H1 (cell line): Measurements from ENCODE around the gene HRH3. TPM values are rescaled to one million over a fixed set of nuclear protein-coding genes. Genes with fewer than 3 reads are reported as not detected.

Experiments
- CTCF ChIA-PET: fragments of 300-600 bp; sonication (Branson Sonifier 250); formaldehyde crosslinking; loops from one replicate; lab custom pipeline; 2021; ENCODE audit not compliant: partially characterized antibody; lab: Charles Lee
- POLR2A ChIA-PET: fragments of 300-600 bp; sonication (Branson Sonifier 250); formaldehyde crosslinking; loops from one replicate; lab custom pipeline; 2021; ENCODE audit warnings: inconsistent platforms; ENCODE audit not compliant: partially characterized antibody; lab: Charles Lee
- DNase-seq, 2 experiments: peaks; one replicate each; pipeline versions ENCODE4 v3.0.0 to v3.0.0-alpha.2; 2010 to 2022; ENCODE audit warnings: low spot score in 2 of 2, low read depth in 1 of 2, mixed read lengths in 1 of 2
- FAIRE-seq: peaks from 2 replicates; lab custom pipeline; 2011; peaks lifted over from hg19 to GRCh38; lab: Jason Lieb, UNC
- H2AFZ ChIP-seq: 2 replicates; pipeline ENCODE4 v1.8.1; 2012; ENCODE audit warnings: low read length, inconsistent platforms
- H2AK5ac ChIP-seq: 2 replicates; pipeline ENCODE4 v1.6.1; 2013; ENCODE audit warnings: low read depth, low read length
- H2BK120ac ChIP-seq: replicated peaks from 2 replicates; pipeline ENCODE3; 2013; ENCODE audit warnings: low read depth, low read length, inconsistent platforms
- H2BK12ac ChIP-seq: 2 replicates; pipeline ENCODE4 v1.6.1; 2013; ENCODE audit warnings: low read depth, low read length
- H2BK15ac ChIP-seq: 2 replicates; pipeline ENCODE4 v1.6.1; 2013; ENCODE audit warnings: low read length
- H2BK20ac ChIP-seq: 2 replicates; pipeline ENCODE4 v1.6.1; 2013; ENCODE audit warnings: low read length
- H2BK5ac ChIP-seq: 2 replicates; pipeline ENCODE4 v1.6.1; 2013; ENCODE audit warnings: low read depth, low read length
- H3K14ac ChIP-seq: 2 replicates; pipeline ENCODE4 v1.6.1; 2013; ENCODE audit warnings: inconsistent platforms; ENCODE audit not compliant: insufficient read length
- H3K18ac ChIP-seq: 2 replicates; pipeline ENCODE4 v1.6.1; 2013; ENCODE audit warnings: low read length; ENCODE audit errors: extremely low read depth
- H3K23ac ChIP-seq: 2 replicates; pipeline ENCODE4 v1.6.1; 2013; ENCODE audit warnings: inconsistent platforms; ENCODE audit not compliant: insufficient read length
- H3K23me2 ChIP-seq: 2 replicates; pipeline ENCODE4 v1.6.1; 2013; ENCODE audit warnings: low read depth, low read length
- H3K27ac ChIP-seq: 2 replicates; pipeline ENCODE4 v1.6.1; 2011; ENCODE audit warnings: low read depth, low read length, inconsistent platforms
- H3K27me3 ChIP-seq, 4 experiments: replicated peaks in 1 of 4; 1 replicate in 1 of 4; 2 replicates in 3 of 4; pipeline versions ENCODE4 v1.6.1 to v1.8.1; 2011 to 2013; ENCODE audit warnings: low read length in 3 of 4, mild to moderate bottlenecking in 3 of 4, inconsistent platforms in 2 of 4, mixed read lengths in 2 of 4, moderate library complexity in 1 of 4; ENCODE audit not compliant: control insufficient read depth in 3 of 4, insufficient read depth in 3 of 4; ENCODE audit errors: extremely low read depth in 1 of 4
- H3K36me3 ChIP-seq, 4 experiments: 2 replicates each; pipeline versions ENCODE4 v1.6.1 to v1.8.1; 2011 to 2013; ENCODE audit warnings: mild to moderate bottlenecking in 4 of 4, low read length in 3 of 4, moderate library complexity in 2 of 4, control low read depth in 1 of 4, inconsistent platforms in 1 of 4; ENCODE audit not compliant: insufficient read depth in 4 of 4, control insufficient read depth in 2 of 4
- H3K4ac ChIP-seq: replicated peaks from 2 replicates; pipeline ENCODE3; 2013; ENCODE audit warnings: low read length, low read depth, mixed read lengths, inconsistent platforms; ENCODE audit not compliant: insufficient read length
- H3K4me1 ChIP-seq, 4 experiments: replicated peaks in 1 of 4; 1 replicate in 1 of 4; 2 replicates in 3 of 4; pipeline versions ENCODE4 v1.6.1 to v1.8.1; 2011 to 2013; ENCODE audit warnings: low read length in 3 of 4, inconsistent platforms in 2 of 4, mixed read lengths in 1 of 4; ENCODE audit not compliant: insufficient read depth in 4 of 4, control insufficient read depth in 3 of 4
- H3K4me2 ChIP-seq, 2 experiments: 2 replicates each; pipeline versions ENCODE4 v1.6.1 to v1.8.1; 2011 to 2013; ENCODE audit warnings: low read depth in 2 of 2, low read length in 2 of 2, control low read depth in 1 of 2, inconsistent platforms in 1 of 2, mild to moderate bottlenecking in 1 of 2; ENCODE audit not compliant: insufficient read depth in 1 of 2
- H3K4me3 ChIP-seq, 4 experiments: fragments of 200-600, 300-600 bp in 1 of 4; sonication (generic), shearing (Covaris generic), sonication (Bioruptor Twin) in 1 of 4; 2 replicates each; pipeline versions ENCODE4 v1.5.1 to v1.8.1; 2011 to 2016; ENCODE audit warnings: low read length in 4 of 4, low read depth in 3 of 4, control low read depth in 2 of 4, inconsistent platforms in 2 of 4, mild to moderate bottlenecking in 2 of 4, mixed read lengths in 1 of 4, moderate library complexity in 1 of 4; ENCODE audit not compliant: insufficient read depth in 2 of 4; ENCODE audit errors: extremely low read depth in 1 of 4
- H3K56ac ChIP-seq: replicated peaks from 2 replicates; pipeline ENCODE3; 2013; ENCODE audit warnings: low read depth, mild to moderate bottlenecking, mixed read lengths, low read length, inconsistent platforms; ENCODE audit not compliant: insufficient read length
- H3K79me1 ChIP-seq: 2 replicates; pipeline ENCODE4 v1.6.1; 2013; ENCODE audit warnings: low read depth, low read length, control low read depth
- H3K79me2 ChIP-seq, 2 experiments: 2 replicates each; pipeline versions ENCODE4 v1.6.1 to v1.8.1; 2012 to 2013; ENCODE audit warnings: low read length in 2 of 2, mild to moderate bottlenecking in 2 of 2, inconsistent platforms in 1 of 2; ENCODE audit not compliant: insufficient read depth in 2 of 2, control insufficient read depth in 1 of 2
- H3K9ac ChIP-seq, 4 experiments: replicated peaks in 1 of 4; 1 replicate in 1 of 4; 2 replicates in 3 of 4; pipeline versions ENCODE4 v1.6.1 to v1.8.1; 2011 to 2013; ENCODE audit warnings: low read depth in 3 of 4, low read length in 3 of 4, control low read depth in 2 of 4, mild to moderate bottlenecking in 2 of 4, moderate library complexity in 2 of 4, inconsistent platforms in 1 of 4; ENCODE audit errors: extremely low read depth in 1 of 4
- H3K9me3 ChIP-seq, 2 experiments: 2 replicates each; pipeline versions ENCODE4 v1.6.1 to v1.8.1; 2012 to 2013; ENCODE audit warnings: mild to moderate bottlenecking in 2 of 2, moderate library complexity in 2 of 2, control low read depth in 1 of 2, inconsistent platforms in 1 of 2, low read depth in 1 of 2, low read length in 1 of 2, mixed read lengths in 1 of 2; ENCODE audit not compliant: insufficient read depth in 2 of 2
- H4K20me1 ChIP-seq, 2 experiments: replicated peaks in 1 of 2; 2 replicates each; pipeline versions ENCODE3 to v1.8.1; 2011 to 2013; ENCODE audit warnings: inconsistent platforms in 2 of 2, low read length in 2 of 2, mild to moderate bottlenecking in 1 of 2; ENCODE audit not compliant: insufficient read depth in 2 of 2, control insufficient read depth in 1 of 2
- H4K5ac ChIP-seq: 2 replicates; pipeline ENCODE4 v1.6.1; 2013; ENCODE audit warnings: low read length, low read depth, mixed read lengths, inconsistent platforms; ENCODE audit not compliant: insufficient read length
- H4K8ac ChIP-seq: 2 replicates; pipeline ENCODE4 v1.8.0; 2013; ENCODE audit warnings: mild to moderate bottlenecking, moderate library complexity, low read length, inconsistent platforms; ENCODE audit not compliant: insufficient read depth; ENCODE audit errors: extremely low read depth
- H4K91ac ChIP-seq: replicated peaks from 2 replicates; pipeline ENCODE3; 2013; ENCODE audit warnings: low read length, mixed read lengths, inconsistent platforms; ENCODE audit not compliant: insufficient read length
- EP300 ChIP-seq, 2 experiments: IDR thresholded peaks; 1 replicate in 1 of 2; 2 replicates in 1 of 2; pipeline ENCODE4 v1.6.1; 2011 to 2012; ENCODE audit warnings: low read depth in 2 of 2, low read length in 2 of 2, mild to moderate bottlenecking in 2 of 2, borderline replicate concordance in 1 of 2, inconsistent platforms in 1 of 2, moderate library complexity in 1 of 2
- HDAC2 ChIP-seq, 2 experiments: fragments of 300-600 bp in 1 of 2; sonication (generic) in 1 of 2; IDR thresholded peaks; 2 replicates each; pipeline ENCODE4 v1.6.1; 2011 to 2012; ENCODE audit warnings: low read depth in 2 of 2, low read length in 2 of 2, mild to moderate bottlenecking in 2 of 2, moderate library complexity in 2 of 2, borderline replicate concordance in 1 of 2, inconsistent platforms in 1 of 2
- KDM5A ChIP-seq: fragments of 200-600 bp; IDR thresholded peaks from 2 replicates; pipeline ENCODE4 v1.7.1; 2012; ENCODE audit warnings: mild to moderate bottlenecking, low read length, inconsistent platforms, mixed read lengths
- RAD21 ChIP-seq, 2 experiments: IDR thresholded peaks in 1 of 2; conservative IDR thresholded peaks in 1 of 2; 2 replicates each; pipeline ENCODE4 v1.6.1; 2011; ENCODE audit warnings: low read depth in 2 of 2, low read length in 2 of 2, improper control_type of control experiment in 1 of 2, inconsistent platforms in 1 of 2, mild to moderate bottlenecking in 1 of 2, moderate library complexity in 1 of 2
- SP1 ChIP-seq: IDR thresholded peaks from 2 replicates; pipeline ENCODE4 v1.6.1; 2011; ENCODE audit warnings: low read depth, low read length
- YY1 ChIP-seq: IDR thresholded peaks from 2 replicates; pipeline ENCODE4 v1.6.1; 2011; ENCODE audit warnings: low read depth, mild to moderate bottlenecking, low read length
- WGBS, 2 experiments: shearing (Covaris generic) in 1 of 2; methylation state at CpG; one replicate each; pipeline versions ENCODE4 v1.1.6 to v1.1.7; 2013 to 2015; ENCODE audit warnings: low lambda C conversion rate in 2 of 2, mixed read lengths in 2 of 2, inconsistent platforms in 1 of 2, low coverage in 1 of 2, missing lambda C conversion rate in 1 of 2; ENCODE audit not compliant: insufficient replicate concordance in 2 of 2, insufficient coverage in 1 of 2, insufficient read length in 1 of 2; ENCODE audit errors: extremely low coverage in 1 of 2, missing lambda C conversion rate in 1 of 2; 5-methylcytosine and 5-hydroxymethylcytosine counted together
- polyA plus RNA-seq, 7 experiments: library from polyadenylated mRNA; depleted of rRNA in 3 of 7; stranded (reverse) in 5 of 7; unstranded in 2 of 7; fragments of >200 nt in 5 of 7; fragments of 200-250 nt in 2 of 7; gene quantifications; 1 replicate in 5 of 7; 2 replicates in 1 of 7; 4 replicates in 1 of 7; pipeline versions ENCODE4 v1.2.1 to v1.2.3, GENCODE V29; 2011 to 2013; ENCODE audit warnings: missing spikeins in 2 of 7, mixed read lengths in 2 of 7
- total RNA-seq: library from RNA; stranded (reverse); fragmentation: NEBNext Ultra II Directional; extraction: Animal tissue kit (Norgen Biotek cat#: 25700); gene quantifications from 2 replicates; pipeline ENCODE4 v1.2.1, GENCODE V29; 2021
- TF ChIP-seq, protein P1 (sequence below): IDR thresholded peaks from 2 replicates; pipeline ENCODE4 v1.6.1; 2011; ENCODE audit warnings: low read depth, mild to moderate bottlenecking, low read length; ENCODE audit not compliant: insufficient read depth

Gene HRH3
- total and polyA plus RNA-seq, 2 of the 8 experiments (the other 6 are each of a cell fraction or from before 2014, with no cell fraction given): 2.0 to 4.5 TPM

DNA sequence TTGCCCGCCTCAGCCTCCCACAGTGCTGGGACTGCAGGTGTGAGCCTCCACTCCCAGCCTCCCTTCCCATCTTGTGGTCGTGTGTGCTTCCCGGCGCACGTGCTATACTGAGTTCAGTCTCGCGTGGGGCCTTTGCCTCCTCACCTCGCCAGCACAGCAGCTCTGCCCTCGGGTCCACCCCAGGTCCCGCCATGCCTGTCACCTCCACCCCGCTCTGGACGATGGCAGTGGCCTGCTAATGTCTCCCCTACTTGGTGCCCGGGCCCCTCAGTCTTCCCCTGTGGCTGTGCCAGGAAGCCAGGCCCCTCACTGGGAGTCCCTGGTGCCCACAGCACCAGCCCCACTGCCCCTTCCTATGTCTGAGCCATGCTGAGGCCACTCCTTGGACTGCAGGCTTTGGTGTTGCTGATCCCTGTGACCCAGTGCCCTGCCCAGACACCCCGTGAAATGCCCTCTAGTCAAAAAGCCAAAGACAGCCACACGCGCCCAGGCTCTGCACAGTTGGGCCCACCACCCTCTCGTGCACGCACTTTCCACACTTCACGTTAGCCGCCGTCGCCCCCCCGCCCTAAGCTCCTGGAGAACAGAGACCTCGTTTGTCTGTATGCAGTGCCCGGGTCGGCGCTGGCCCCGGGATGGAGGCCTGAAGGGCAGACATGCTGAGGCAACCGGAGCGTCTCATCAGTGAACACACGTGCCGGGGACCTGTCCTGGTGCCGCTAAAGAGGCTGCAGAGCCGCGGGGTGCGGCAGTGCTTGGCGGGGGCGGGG lies 14.3 kb downstream of the HRH3 start:
- H3K9ac ChIP-seq: no peak overlapping the region
- H3K56ac ChIP-seq: no peak overlapping the region
- H3K14ac ChIP-seq: no peak overlapping the region
- H3K9me3 ChIP-seq: no peaks in the 10 kb centered on the region
- H3K23me2 ChIP-seq: no peaks in the 10 kb centered on the region
- no peak overlapping the region for H2BK12ac ChIP-seq
- H2BK20ac ChIP-seq: no peak overlapping the region
- peak overlapping the region; percentile 65; the same call in 1 of the 2 replicates for H4K8ac ChIP-seq
- H3K36me3 ChIP-seq: peaks cover 0 to 7% (median 3%) of the 10 kb centered on the region in 4 experiments; a peak in 4 of 8 replicates
- H3K4ac ChIP-seq: no peak overlapping the region
- no peaks in the 10 kb centered on the region for H3K79me1 ChIP-seq
- no peak for DNase-seq
- H4K20me1 ChIP-seq: no peaks in the 10 kb centered on the region
- H3K4me2 ChIP-seq: no peak overlapping the region
- H2AFZ ChIP-seq: no peak overlapping the region
- WGBS, 2 experiments: 94% methylated on average over 37 of the region's 38 CpGs; no CpG with 5 or more reads in 1 of the 2 experiments
- POLR2A ChIA-PET: no interaction called here
- no peaks in the 10 kb centered on the region for H3K27me3 ChIP-seq
- H2BK5ac ChIP-seq: no peak overlapping the region; the same call in 1 of the 2 replicates
- H4K91ac ChIP-seq: no peak overlapping the region
- H2BK120ac ChIP-seq: no peak overlapping the region
- H3K4me1 ChIP-seq: no peaks in the 10 kb centered on the region
- CTCF ChIA-PET: interaction anchor here (1.2 to 1.7 kb wide), 2 partner anchors 14 to 21 kb away, joined by 3 to 7 read pairs; no protein-coding TSS in a partner anchor
- no peak overlapping the region for H4K5ac ChIP-seq
- no peak overlapping the region for H2BK15ac ChIP-seq
- H3K18ac ChIP-seq: no peak overlapping the region
- H2AK5ac ChIP-seq: no peak overlapping the region
- FAIRE-seq: no peak
- no peak overlapping the region for H3K27ac ChIP-seq
- H3K23ac ChIP-seq: no peak overlapping the region
- H3K4me3 ChIP-seq: no peak overlapping the region
- no peaks in the 10 kb centered on the region for H3K79me2 ChIP-seq
- TF ChIP-seq KDM5A (no peak), EP300 (IDR thresholded peaks at IDR 0.05; ENCODE audit: borderline replicate concordance in 1 of 2, low read depth in 2 of 2, low read length in 2 of 2) (no peak), YY1 (no peak), RAD21 (IDR thresholded peaks at IDR 0.05 in 1 of 2, conservative IDR thresholded peaks at IDR 0.05 in 1 of 2; ENCODE audit: low read depth in 2 of 2, low read length in 2 of 2) (no peak), HDAC2 (IDR thresholded peaks at IDR 0.05; ENCODE audit: borderline replicate concordance in 1 of 2, low read depth in 2 of 2, low read length in 2 of 2) (no peak), SP1 (no peak)
- TF ChIP-seq, protein P1, sequence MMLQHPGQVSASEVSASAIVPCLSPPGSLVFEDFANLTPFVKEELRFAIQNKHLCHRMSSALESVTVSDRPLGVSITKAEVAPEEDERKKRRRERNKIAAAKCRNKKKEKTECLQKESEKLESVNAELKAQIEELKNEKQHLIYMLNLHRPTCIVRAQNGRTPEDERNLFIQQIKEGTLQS: no peak
